ENCODE measurements around the gene CPNE6. TPM values are rescaled to one million over a fixed set of nuclear protein-coding genes. Genes with fewer than 3 reads are reported as not detected.

Gene CPNE6
- total RNA-seq, 1 donor from 2014 or later, result not detected

- ATAC-seq (no peak), DNase-seq (no peak)
- Histone ChIP-seq H3K27ac (peak overlapping the region; percentile 69), H3K4me1 (peaks cover 10% of the 10 kb centered on the region), H3K27me3 (no peaks in the 10 kb centered on the region), H3K36me3 (no peaks in the 10 kb centered on the region), H3K4me3 (no peak overlapping the region), H3K9me3 (no peaks in the 10 kb centered on the region)
- no peak for TF ChIP-seq CTCF (IDR thresholded peaks at IDR 0.05)
- intact Hi-C loops (cut with DNase I), result no loop called here
These were observed 38.7 kb downstream of the CPNE6 start for GRCh38 chr14:24110060-24110459.

GRCh38 chr14:24110523-24110922 lies 39.2 kb downstream of the CPNE6 start:
- Histone ChIP-seq H3K27me3 (no peaks in the 10 kb centered on the region), H3K4me3 (no peak overlapping the region), H3K4me1 (peaks cover 12% of the 10 kb centered on the region), H3K27ac (no peak overlapping the region), H3K9me3 (no peaks in the 10 kb centered on the region), H3K36me3 (no peaks in the 10 kb centered on the region)
- DNase-seq, result no peak
- no peak for ATAC-seq
- no peak for TF ChIP-seq CTCF (IDR thresholded peaks at IDR 0.05)
- intact Hi-C loops (cut with DNase I), result no loop called here

GRCh38 chr14:24113379-24113800 lies 42.0 kb downstream of the CPNE6 start:
- H3K4me3 ChIP-seq, result peak overlapping the region; percentile 73
- TF ChIP-seq CTCF (IDR thresholded peaks at IDR 0.05), result no peak
- intact Hi-C loops (cut with DNase I), result no loop called here
- no peaks in the 10 kb centered on the region for H3K27me3 ChIP-seq
- no peaks in the 10 kb centered on the region for H3K9me3 ChIP-seq
- ATAC-seq (no peak), DNase-seq (no peak)
- peaks cover 19% of the 10 kb centered on the region for H3K36me3 ChIP-seq
- peaks cover 24% of the 10 kb centered on the region for H3K4me1 ChIP-seq
- H3K27ac ChIP-seq, result peak overlapping the region; percentile 99

- Histone ChIP-seq H3K36me3 (peaks cover 25% of the 10 kb centered on the region), H3K4me1 (peaks cover 18% of the 10 kb centered on the region), H3K9me3 (no peaks in the 10 kb centered on the region), H3K27me3 (no peaks in the 10 kb centered on the region), H3K27ac (peak overlapping the region; percentile 99), H3K4me3 (peak overlapping the region; percentile 73)
- DNase-seq (peak; percentile 95), ATAC-seq (peak; percentile 67)
- no peak for TF ChIP-seq CTCF (IDR thresholded peaks at IDR 0.05)
- intact Hi-C loops (cut with DNase I), result no loop called here
These were observed 42.6 kb downstream of the CPNE6 start for GRCh38 chr14:24113801-24114531.

- intact Hi-C loops (cut with DNase I), result no loop called here
- peaks cover 33% of the 10 kb centered on the region for H3K36me3 ChIP-seq
- peak; percentile 93 for ATAC-seq
- H3K27ac ChIP-seq, result peak within 1 kb of the TSS; percentile 99
- DNase-seq, result peak; percentile 99
- peaks cover 15% of the 10 kb centered on the region for H3K4me1 ChIP-seq
- H3K27me3 ChIP-seq, result no peaks in the 10 kb centered on the region
- H3K4me3 ChIP-seq, result peak within 1 kb of the TSS; percentile 73
- H3K9me3 ChIP-seq, result no peaks in the 10 kb centered on the region
- no peak for TF ChIP-seq CTCF (IDR thresholded peaks at IDR 0.05)
These were observed 43.4 kb downstream of the CPNE6 start, which contains the start of the genes DCAF11 and NRL for GRCh38 chr14:24114532-24115421. Gene DCAF11, plus strand, starts transcription at chr14:24114777. Its CDS starts 818 bp downstream, at chr14:24115595. Gene NRL, minus strand, starts transcription at chr14:24114949. Its CDS starts 32,101 bp downstream, at chr14:24082848.
